NCI-H748 treated with DMSO at 0.1 percent for 48 hours (cell line): ENCODE measurements around the gene NCAPG2.
"Not testable (repeated sequence)": the region's sequence is repeated elsewhere in the genome, so short reads cannot be mapped to it uniquely, and the experiment has no call there.

Experiments used
- DNase-seq: peaks from one replicate; lab custom pipeline; 2025; lab: John Stamatoyannopoulos, UW

The NCAPG2 gene

GRCh38 chr7:158666966-158667678, 37.5 kb downstream of the NCAPG2 start:
- DNase-seq = not testable (repeated sequence)

GRCh38 chr7:158666401-158666800, 38.2 kb downstream of the NCAPG2 start:
- no peak for DNase-seq

GRCh38 chr7:158664406-158664805, 40.2 kb downstream of the NCAPG2 start:
- no peak for DNase-seq

- DNase-seq = no peak
Observed at GRCh38 chr7:158663428-158663741, 41.2 kb downstream of the NCAPG2 start.

- DNase-seq = no peak
Observed at GRCh38 chr7:158662610-158663427, 41.8 kb downstream of the NCAPG2 start.

GRCh38 chr7:158658475-158658874, 46.1 kb downstream of the NCAPG2 start:
- DNase-seq = no peak

- no peak for DNase-seq
Observed at GRCh38 chr7:158657189-158657746, 47.3 kb downstream of the NCAPG2 start.

GRCh38 chr7:158655931-158656441, 48.6 kb downstream of the NCAPG2 start:
- no peak for DNase-seq

- no peak for DNase-seq
Observed at GRCh38 chr7:158655507-158655906, 49.1 kb downstream of the NCAPG2 start.

- no peak for DNase-seq
Observed at GRCh38 chr7:158651968-158652565, 52.5 kb downstream of the NCAPG2 start.

- DNase-seq = no peak
Observed at GRCh38 chr7:158650821-158651225, 53.8 kb downstream of the NCAPG2 start.

- no peak for DNase-seq
Observed at GRCh38 chr7:158649279-158649678, 55.3 kb downstream of the NCAPG2 start.

GRCh38 chr7:158648787-158649186, 55.8 kb downstream of the NCAPG2 start:
- DNase-seq = no peak

- DNase-seq = no peak
Observed at GRCh38 chr7:158648168-158648567, 56.4 kb downstream of the NCAPG2 start.

GRCh38 chr7:158647475-158647792, 57.2 kb downstream of the NCAPG2 start:
- no peak for DNase-seq

- no peak for DNase-seq
Observed at GRCh38 chr7:158646766-158647474, 57.7 kb downstream of the NCAPG2 start.

GRCh38 chr7:158645842-158646241, 58.8 kb downstream of the NCAPG2 start:
- DNase-seq = no peak

GRCh38 chr7:158642149-158642548, 62.5 kb downstream of the NCAPG2 start:
- DNase-seq = no peak

GRCh38 chr7:158638001-158638400, 66.6 kb downstream of the NCAPG2 start:
- no peak for DNase-seq

- DNase-seq = no peak
Observed at GRCh38 chr7:158633055-158633956, 71.3 kb downstream of the NCAPG2 start.

GRCh38 chr7:158631574-158632195, 72.9 kb downstream of the NCAPG2 start:
- DNase-seq = no peak
